Breast epithelium (tissue), 3 donors: Measurements from ENCODE around the gene PIK3R6.

Source experiments
- POLR2A ChIP-seq: fragments of 450-650 bp; IDR thresholded peaks from one replicate; pipeline ENCODE4 v1.6.1; 2016; ENCODE audit warnings: antibody characterized with exemption, mild to moderate bottlenecking, moderate library complexity
- POLR2AphosphoS5 ChIP-seq, 3 donors: sonication (generic); formaldehyde crosslinking; IDR thresholded peaks; one replicate each; pipeline ENCODE4 v1.6.1; 2017; ENCODE audit warnings: antibody characterized with exemption in 3 of 3
- TF ChIP-seq, protein P1 (sequence below), 3 donors: fragments of 450-650 bp; IDR thresholded peaks; one replicate each; pipeline ENCODE4 v1.5.1; 2016 to 2017; ENCODE audit warnings: antibody characterized with exemption in 3 of 3, mild to moderate bottlenecking in 3 of 3, moderate library complexity in 3 of 3

DNA sequence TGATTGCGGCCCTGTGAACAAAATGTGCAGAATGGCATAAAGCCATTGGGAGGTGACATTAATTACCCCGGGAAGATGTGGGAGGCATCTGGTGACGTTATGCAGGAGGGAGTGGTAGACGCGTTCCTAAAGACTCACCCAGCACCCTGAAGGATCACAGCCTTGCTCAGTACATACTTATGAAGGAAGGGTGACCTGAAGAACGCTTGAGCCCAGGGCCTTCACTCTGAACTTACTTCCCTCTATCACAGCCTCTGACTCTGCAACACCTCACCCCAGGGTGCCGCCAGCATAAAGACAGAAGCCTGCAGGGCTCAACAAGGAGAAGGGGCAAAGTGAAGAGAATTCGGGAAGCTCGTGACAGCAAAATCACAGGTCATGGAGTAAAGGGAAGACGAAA, 77.7 kb downstream of the PIK3R6 start:
- TF ChIP-seq POLR2A (no peak), POLR2AphosphoS5 (IDR thresholded peaks at IDR 0.05) (no peak)
- TF ChIP-seq, protein P1, sequence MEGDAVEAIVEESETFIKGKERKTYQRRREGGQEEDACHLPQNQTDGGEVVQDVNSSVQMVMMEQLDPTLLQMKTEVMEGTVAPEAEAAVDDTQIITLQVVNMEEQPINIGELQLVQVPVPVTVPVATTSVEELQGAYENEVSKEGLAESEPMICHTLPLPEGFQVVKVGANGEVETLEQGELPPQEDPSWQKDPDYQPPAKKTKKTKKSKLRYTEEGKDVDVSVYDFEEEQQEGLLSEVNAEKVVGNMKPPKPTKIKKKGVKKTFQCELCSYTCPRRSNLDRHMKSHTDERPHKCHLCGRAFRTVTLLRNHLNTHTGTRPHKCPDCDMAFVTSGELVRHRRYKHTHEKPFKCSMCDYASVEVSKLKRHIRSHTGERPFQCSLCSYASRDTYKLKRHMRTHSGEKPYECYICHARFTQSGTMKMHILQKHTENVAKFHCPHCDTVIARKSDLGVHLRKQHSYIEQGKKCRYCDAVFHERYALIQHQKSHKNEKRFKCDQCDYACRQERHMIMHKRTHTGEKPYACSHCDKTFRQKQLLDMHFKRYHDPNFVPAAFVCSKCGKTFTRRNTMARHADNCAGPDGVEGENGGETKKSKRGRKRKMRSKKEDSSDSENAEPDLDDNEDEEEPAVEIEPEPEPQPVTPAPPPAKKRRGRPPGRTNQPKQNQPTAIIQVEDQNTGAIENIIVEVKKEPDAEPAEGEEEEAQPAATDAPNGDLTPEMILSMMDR (IDR thresholded peaks at IDR 0.05) = no peak
